B cell (primary cell): Measurements from ENCODE around the gene OR6C76.

Source experiments
- CTCF ChIP-seq: fragments of 200-600 bp; IDR thresholded peaks from one replicate; pipeline ENCODE4 v1.8.0; 2022; ENCODE audit warnings: antibody characterized with exemption, mild to moderate bottlenecking
- EZH2 ChIP-seq: IDR thresholded peaks from 2 replicates; pipeline ENCODE4 v1.6.1; 2012; ENCODE audit warnings: borderline replicate concordance, low read depth, mild to moderate bottlenecking, moderate library complexity, low read length; ENCODE audit not compliant: insufficient read depth, poor library complexity, severe bottlenecking

- TF ChIP-seq CTCF (no peak), EZH2 (no peak)
These were observed 25.8 kb upstream of the OR6C76 start, which contains the start of gene OR6C65 for GRCh38 chr12:55400229-55400628.
